Left forelimb (tissue), 1 donor: Measurements from ENCODE around the gene JAM3.

Experiments used
- DNase-seq: peaks from one replicate; pipeline ENCODE4 v3.0.0-alpha.2; 2018; ENCODE audit warnings: low spot score

The JAM3 gene

DNA sequence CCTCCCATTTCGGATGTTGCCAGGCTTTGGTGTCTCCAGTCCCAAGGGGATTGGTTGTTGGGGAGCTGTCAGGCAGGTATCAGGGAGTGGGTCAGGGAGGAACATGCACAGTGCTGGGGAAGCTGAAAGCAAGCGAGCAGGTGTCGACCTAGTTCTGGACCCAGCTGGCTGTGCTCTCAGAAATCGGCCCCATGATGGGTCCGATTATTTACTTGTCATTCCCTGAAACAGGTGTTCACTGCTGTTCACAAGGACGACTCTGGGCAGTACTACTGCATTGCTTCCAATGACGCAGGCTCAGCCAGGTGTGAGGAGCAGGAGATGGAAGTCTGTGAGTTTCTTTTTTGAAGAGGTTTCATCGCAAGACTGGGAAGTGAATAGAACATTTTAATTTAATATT lies 76.8 kb downstream of the JAM3 start:
- no peak for DNase-seq

DNA sequence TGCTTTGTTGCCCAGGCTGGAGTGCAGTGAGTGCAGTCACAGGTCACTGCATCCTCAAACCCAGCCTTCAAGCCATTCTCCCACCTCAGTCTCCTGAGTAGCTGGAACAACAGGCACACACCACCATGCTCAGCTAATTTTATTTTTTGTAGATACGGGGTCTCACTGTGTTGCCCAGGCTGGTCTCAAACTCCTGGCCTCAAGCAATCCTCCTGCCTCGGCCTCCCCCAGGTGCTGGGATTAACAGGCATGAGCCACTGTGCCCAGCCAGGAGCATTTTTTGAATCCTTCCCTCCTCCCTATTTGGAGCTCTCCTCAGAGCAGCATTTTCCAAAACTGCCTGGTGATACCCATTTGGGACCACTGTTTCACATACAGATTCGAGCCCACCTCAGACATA lies 77.7 kb downstream of the JAM3 start:
- DNase-seq, result no peak

GRCh38 chr11:134149371-134149770 lies 80.5 kb downstream of the JAM3 start:
- DNase-seq, result no peak

DNA sequence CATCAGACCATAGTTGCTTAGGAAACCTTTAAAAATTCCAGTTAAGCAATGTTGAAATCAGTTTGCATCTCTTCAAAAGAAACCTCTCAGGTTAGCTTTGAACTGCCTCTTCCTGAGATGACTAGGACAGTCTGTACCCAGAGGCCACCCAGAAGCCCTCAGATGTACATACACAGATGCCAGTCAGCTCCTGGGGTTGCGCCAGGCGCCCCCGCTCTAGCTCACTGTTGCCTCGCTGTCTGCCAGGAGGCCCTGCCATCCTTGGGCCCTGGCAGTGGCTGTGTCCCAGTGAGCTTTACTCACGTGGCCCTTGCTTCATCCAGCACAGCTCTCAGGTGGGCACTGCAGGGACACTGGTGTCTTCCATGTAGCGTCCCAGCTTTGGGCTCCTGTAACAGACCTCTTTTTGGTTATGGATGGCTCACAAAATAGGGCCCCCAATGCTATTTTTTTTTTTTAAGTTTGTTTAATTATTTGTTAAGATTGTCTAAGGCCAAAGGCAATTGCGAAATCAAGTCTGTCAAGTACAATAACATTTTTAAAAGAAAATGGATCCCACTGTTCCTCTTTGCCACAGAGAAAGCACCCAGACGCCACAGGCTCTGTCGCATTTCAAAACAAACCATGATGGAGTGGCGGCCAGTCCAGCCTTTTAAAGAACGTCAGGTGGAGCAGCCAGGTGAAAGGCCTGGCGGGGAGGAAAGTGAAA lies 81.5 kb downstream of the JAM3 start:
- no peak for DNase-seq

- no peak for DNase-seq
Measured at GRCh38 chr11:134151083-134151747, 82.3 kb downstream of the JAM3 start.

DNA sequence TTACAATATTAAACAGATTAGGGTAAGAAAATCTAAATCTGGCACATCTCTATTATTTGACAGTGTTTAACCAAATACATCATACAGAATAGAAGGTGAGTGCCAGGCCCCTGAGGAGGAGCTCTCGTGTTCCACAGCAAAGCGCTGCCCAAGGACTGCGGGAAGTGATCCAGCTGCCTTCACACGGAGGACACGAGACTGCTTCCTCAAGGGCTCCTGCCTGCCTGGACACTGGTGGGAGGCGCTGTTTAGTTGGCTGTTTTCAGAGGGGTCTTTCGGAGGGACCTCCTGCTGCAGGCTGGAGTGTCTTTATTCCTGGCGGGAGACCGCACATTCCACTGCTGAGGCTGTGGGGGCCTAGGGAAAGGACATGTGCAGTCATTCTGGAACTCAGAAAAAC lies 83.8 kb downstream of the JAM3 start:
- no peak for DNase-seq

DNA sequence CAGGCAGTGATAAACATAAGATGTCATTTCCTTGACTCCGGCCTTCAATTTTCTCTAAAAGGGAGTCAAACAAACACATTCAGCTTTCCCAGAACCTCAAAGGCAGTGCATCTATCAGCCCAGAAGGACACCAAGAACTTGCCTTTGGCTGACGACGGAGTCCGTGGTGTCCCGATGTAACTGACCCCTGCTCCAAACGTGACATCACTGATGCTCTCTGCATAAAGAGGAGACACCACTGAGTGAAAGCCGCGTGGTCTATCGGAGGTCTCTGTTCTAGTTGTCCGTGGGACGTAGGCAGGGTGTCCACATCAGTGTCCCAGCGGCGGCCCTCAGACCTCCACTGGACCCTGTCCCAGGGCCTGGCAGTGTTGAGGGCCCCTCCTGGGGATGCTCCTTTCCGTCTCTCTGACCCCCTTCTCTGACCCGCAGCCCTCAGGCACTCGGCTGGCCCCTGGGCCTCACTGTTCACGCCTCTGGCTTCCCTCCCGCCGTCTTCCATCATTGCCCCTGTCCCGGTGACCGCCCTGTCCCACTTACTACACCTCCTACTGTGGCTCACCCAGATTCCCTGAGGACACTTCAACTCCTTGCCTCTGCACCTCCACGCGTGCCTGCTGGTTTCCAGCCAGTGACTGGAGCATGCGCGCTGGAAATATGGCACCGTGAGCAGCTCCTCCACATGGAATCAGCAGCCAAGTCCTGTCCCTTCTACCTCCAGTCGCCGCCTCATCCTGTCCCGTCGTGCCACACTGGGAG lies 84.5 kb downstream of the JAM3 start:
- no peak for DNase-seq

- DNase-seq, result no peak
Measured at GRCh38 chr11:134154441-134154840, 85.6 kb downstream of the JAM3 start.

DNA sequence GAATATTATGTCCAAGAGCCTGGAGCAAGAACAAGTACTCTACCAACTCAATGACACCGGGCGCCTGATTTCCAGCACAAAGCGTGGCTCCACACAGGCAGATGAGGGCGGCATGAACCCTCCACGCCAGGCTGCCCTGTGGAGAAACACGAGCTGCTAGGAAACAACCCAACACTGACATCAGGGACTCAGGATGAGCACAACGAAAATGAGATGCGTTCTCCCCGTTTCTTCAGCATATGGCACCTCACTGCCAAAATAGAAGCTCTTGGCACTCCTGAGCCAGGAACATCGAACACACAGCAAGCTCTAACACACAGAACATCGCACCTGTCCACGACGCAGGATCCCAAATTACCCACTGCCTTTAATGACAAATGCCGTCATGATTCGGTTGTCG lies 86.6 kb downstream of the JAM3 start:
- DNase-seq, result no peak

DNA sequence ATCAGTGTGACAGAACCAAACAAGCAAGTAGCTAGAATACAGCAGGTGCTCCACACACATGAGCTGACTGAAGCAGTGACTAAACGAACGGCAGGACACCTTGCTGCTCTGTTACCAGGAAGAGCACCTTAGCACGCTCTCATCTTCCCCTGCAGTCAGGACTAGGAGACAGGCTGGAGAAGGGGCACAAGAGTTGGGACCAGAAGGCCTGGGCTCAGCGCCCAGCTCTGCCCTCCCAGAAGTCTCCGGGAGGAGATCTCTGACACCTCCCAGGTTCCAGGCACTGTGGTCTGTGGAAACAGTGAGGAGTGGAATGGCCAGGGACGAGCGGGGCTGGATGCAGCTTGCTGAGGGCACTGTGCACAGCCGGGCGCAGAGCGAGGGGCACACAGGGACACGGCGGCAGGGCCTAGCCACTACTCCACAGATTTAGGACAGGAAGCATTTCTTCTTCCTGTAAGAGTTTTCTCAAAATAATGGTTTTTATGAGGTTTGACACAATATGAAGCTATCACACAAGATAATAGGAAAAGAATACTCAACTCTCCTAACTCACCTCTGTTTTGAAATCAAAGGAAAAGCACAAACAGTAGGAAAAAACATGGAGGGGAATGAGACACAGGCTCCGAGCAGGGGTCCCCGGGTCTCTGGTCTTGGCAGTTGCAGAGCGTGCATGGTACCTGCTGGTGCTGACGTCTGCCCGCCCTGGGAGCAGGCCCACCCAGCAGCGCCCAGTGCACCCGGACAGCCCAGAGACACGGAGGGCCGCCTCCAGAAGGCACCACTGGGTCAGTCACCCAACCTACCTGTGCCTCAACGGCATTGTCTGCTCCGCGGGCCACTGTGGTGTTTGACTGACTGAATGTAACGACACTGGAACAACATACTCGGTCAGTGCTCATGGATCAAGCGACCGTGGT lies 87.3 kb downstream of the JAM3 start:
- DNase-seq, result no peak

DNA sequence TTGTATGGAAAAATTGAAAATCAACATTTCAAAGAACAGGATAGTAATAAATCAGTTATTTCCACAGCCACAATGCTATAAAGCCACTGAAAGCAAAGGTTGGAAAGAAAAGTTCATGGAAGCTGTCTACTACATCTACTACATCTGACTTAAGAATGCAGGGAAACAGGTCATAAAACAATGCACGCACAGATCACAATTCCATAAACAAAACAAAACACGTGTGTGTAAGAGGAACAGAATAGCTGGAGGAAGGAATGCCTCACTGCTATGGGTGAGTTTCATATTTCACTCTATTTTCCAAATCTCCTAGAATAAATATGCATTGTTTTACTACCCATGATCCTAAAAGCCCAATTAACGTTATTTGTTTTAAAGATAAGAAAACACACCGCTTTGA lies 88.6 kb downstream of the JAM3 start:
- no peak for DNase-seq

DNA sequence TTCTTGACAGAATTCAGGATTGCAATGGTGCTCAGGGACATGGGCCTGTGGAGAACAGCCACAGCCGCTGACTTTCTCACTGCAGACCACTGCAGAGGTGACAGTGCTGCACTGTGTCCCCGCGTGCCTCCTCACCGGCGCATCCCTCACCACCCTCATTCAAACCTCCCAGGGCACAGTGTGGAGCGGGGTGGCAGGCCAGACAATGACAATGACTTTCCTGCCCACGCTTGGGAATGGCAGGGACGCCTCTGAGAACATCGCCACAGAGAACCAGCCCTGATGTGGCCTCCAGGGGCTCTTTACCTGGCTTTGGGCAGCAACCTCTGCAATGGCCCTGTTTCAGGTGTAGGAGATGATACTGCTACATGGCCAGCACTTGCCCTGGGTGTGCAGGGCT lies 89.2 kb downstream of the JAM3 start:
- DNase-seq, result no peak

GRCh38 chr11:134159652-134160051 lies 90.8 kb downstream of the JAM3 start:
- DNase-seq, result no peak

DNA sequence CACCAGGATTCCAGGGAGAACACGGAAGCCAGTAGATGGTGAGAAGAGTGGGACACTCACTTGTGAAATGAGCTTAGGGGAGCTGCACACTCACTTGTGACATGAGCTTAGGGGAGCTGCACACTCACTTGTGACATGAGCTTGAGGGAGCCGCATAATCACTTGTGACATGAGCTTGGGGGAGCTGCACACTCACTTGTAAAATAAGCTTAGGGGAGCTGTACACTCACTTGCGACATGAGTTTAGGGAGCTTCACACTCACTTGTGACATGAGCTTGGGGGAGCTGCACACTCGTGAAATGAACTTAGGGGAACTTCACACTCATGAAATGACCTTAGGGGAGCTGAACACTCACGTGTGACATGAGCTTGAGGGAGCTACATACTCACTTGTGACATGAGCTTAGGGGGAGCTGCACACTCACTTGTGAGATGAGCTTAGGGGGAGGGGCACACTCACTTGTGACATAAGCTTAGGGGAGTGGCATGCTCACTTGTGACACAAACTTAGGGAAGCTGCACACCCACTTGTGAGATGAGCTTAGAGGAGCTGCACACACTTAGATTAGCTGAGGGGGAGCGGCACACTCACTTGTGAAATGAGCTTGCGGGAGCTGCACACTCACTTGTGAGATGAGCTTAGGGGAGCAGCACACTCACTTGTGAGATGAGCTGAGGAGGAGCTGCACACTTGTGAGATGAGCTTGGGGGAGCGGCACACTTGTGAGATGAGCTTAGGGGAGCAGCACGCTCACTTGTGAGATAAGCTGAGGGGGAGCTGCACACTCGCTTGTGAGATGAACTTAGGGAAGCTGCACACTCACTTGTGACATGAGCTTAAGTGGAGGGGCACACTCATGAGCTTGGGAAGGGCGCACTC lies 95.9 kb downstream of the JAM3 start:
- DNase-seq, result no peak

DNA sequence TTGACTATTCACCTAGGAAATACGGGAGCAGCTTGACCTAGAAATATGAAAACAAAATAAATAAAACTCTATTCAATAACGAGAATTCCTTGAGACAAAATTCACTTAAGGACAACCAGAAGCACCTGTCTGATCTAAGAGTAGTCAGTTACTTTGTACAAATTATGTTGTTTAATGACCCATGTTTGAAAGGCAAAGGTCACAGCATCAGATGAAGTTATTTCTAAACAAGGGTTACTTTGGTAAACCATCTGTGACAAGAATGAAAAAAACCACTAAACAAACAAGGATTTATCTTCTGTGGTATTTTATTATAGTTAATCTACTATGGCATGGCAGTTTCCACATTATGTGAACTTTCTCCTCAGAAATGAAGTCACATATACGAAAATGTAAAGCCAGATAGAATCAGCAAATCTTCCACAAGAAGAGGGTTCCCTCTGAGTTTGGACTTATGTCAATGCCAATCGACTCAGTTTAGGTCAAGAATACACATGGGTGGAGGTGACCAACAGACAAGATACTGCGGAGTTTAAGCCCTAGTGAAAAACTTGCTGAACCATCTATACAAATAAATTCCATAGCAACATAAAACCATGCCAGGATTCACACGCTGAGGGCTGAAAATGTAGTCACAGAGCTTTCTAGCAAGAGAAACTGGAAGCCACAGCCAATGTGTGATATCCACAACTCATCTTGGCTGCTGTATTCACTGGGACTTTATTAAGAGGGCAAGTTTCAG lies 101.5 kb downstream of the JAM3 start:
- DNase-seq, result no peak

- no peak for DNase-seq
Measured at GRCh38 chr11:134170919-134171281, 102.0 kb downstream of the JAM3 start.

GRCh38 chr11:134171951-134172350 lies 103.1 kb downstream of the JAM3 start:
- no peak for DNase-seq

DNA sequence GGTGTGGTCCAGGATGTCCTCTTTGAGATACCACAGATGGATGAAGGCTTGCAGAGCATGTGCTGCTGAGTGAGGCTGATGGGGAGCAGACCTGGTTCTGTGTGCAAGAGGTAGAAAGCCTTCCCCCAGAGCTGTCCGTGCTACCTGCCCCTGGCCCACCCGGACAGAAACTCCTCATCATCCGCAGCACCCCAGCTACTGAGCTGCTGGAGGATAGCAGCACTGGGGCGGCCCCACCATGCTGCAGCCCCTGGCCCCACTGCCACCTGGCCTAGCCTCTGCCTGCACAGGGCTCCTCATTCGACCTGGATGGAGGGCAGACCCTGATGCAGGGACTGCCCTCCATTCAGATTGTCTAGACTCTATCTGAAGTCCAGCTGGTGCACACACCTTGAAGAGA lies 104.4 kb downstream of the JAM3 start:
- DNase-seq, result no peak

DNA sequence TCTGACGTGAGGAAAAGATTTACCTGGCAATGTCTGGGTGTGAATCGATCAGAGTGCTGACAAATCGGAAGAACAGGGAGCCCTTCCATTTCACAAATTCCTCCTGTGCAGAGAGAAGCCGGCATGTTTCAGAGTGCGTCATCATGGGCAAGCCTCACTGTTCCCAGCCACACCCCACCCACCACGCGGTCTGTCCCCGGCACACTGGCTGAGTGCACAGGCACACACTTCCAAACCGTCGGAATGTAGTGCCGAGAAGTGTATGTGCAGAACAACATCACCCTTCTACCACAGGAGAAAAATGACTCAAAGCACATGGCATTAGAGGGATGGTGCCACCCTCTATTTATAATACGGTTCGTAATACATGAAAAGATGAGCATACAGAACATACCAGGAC lies 107.4 kb downstream of the JAM3 start:
- DNase-seq, result no peak

DNA sequence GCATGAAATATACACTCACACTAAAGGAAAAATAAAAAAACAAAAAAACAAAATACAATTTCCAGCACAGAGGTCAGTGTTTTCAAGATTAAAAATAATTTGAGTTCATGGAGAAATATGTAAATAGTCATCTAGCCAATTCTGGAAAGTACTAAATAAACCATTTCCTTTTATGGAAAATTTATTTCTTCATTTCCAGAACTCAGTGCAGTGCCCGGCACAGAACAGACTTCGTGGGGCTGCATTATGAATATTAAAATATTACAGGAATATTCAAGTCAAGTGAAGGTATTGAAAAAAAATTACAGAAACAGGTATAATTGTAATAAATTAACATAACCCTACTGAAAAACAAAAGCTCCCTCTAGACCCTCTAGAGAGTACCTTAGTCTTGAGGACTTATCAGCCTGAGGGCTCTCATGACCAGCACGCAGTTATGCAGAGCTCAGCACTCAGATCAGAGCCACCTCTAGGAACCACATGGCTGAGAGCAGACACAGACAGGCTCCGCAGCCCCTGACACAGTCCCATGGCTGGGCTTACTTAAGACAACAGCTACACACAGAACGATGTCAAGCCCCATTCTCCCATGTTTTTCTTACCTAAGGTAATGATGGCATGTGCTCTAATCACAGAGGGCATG lies 109.3 kb downstream of the JAM3 start:
- no peak for DNase-seq
